AG04450 (cell line): Measurements from ENCODE around the gene TNIK. TPM values are rescaled to one million over a fixed set of nuclear protein-coding genes. Genes with fewer than 3 reads are reported as not detected.

ENCODE experiments used
- CTCF ChIA-PET: fragments of 300-600, 350-600 bp; formaldehyde crosslinking; extraction: SDS; loops from one replicate; lab custom pipeline; 2022; ENCODE audit warnings: antibody characterized with exemption, inconsistent platforms; lab: Charles Lee
- POLR2A ChIA-PET: fragments of 350-600 bp; formaldehyde crosslinking; extraction: SDS; loops from one replicate; lab custom pipeline; 2021; ENCODE audit warnings: antibody characterized with exemption, inconsistent platforms; lab: Yijun Ruan, JAX
- DNase-seq: peaks from one replicate; pipeline ENCODE4 v3.0.0-alpha.2; 2011; ENCODE audit warnings: low read depth, low spot score
- H3K27ac ChIP-seq: one replicate; pipeline ENCODE4 v1.5.1; 2012; ENCODE audit warnings: low read depth, low read length, control low read depth
- H3K27me3 ChIP-seq: one replicate; pipeline ENCODE4 v1.6.0; 2012; ENCODE audit warnings: low read length; ENCODE audit not compliant: control insufficient read depth, insufficient read depth
- H3K4me3 ChIP-seq: 2 replicates; pipeline ENCODE4 v1.5.1; 2011; ENCODE audit warnings: mild to moderate bottlenecking, low read depth, low read length, control low read depth
- H3K9me3 ChIP-seq: 2 replicates; pipeline ENCODE4 v1.5.1; 2012; ENCODE audit warnings: low read length; ENCODE audit not compliant: control insufficient read depth, insufficient read depth
- polyA plus RNA-seq: library from polyadenylated mRNA; depleted of rRNA; stranded (reverse); fragments of >200 nt; gene quantifications from 2 replicates; pipeline ENCODE4 v1.2.3, GENCODE V29; 2011
- TF ChIP-seq, protein P1 (sequence below): IDR thresholded peaks from 2 replicates; pipeline ENCODE4 v1.5.1; 2011; ENCODE audit warnings: low read depth, low read length, control low read depth, inconsistent platforms

Gene TNIK
- polyA plus RNA-seq, 1 experiment, result 9.0 TPM

DNA sequence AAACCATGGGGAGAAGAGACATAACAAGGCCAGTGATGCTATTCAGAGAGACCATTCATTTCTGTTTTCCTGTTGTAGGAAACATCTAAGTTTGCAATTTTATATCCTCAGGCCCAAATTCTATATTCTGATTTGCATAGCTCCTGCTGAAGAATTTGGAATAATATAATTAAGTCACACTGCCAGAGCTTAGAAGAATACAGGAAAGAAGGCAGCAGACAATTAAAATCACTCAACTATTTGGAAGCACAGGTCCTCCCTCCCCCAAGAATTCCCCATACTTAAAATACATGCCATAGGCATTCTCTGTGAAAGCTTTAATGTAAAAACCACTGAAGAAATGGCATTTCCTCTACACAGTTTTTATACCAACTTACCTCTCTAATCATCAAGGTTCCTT lies 366.7 kb downstream of the TNIK start:
- no peak for DNase-seq
- TF ChIP-seq, protein P1, sequence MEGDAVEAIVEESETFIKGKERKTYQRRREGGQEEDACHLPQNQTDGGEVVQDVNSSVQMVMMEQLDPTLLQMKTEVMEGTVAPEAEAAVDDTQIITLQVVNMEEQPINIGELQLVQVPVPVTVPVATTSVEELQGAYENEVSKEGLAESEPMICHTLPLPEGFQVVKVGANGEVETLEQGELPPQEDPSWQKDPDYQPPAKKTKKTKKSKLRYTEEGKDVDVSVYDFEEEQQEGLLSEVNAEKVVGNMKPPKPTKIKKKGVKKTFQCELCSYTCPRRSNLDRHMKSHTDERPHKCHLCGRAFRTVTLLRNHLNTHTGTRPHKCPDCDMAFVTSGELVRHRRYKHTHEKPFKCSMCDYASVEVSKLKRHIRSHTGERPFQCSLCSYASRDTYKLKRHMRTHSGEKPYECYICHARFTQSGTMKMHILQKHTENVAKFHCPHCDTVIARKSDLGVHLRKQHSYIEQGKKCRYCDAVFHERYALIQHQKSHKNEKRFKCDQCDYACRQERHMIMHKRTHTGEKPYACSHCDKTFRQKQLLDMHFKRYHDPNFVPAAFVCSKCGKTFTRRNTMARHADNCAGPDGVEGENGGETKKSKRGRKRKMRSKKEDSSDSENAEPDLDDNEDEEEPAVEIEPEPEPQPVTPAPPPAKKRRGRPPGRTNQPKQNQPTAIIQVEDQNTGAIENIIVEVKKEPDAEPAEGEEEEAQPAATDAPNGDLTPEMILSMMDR, result no peak
- Histone ChIP-seq H3K9me3 (no peaks in the 10 kb centered on the region), H3K4me3 (no peak overlapping the region), H3K27me3 (no peaks in the 10 kb centered on the region), H3K27ac (no peak overlapping the region)
- POLR2A ChIA-PET, result no interaction called here
- CTCF ChIA-PET, result no interaction called here

DNA sequence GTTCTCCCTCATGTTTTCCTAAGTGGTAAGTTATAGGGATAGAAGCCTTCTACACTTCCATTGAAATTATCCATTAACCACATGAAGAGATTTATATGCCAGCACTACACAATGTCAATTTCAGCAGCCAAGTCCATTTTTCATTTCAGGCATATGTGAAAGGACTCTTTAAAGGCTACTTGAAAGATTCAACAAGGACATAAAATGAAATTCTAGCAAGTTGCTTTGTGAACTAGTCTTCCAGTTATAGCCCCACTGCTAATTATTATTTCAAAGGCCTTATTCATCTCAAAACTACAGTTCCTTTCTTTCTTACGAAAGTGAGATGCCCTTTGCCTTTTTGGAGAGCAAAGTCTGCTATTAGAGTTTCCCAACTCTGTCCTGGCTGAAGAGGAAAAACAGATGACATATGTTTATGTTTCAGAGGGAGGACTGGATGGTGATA lies 367.7 kb downstream of the TNIK start:
- no peak overlapping the region for H3K4me3 ChIP-seq
- H3K27ac ChIP-seq, result no peak overlapping the region
- no peak for DNase-seq
- ChIA-PET POLR2A (no interaction called here), CTCF (no interaction called here)
- H3K27me3 ChIP-seq, result no peaks in the 10 kb centered on the region
- TF ChIP-seq, protein P1, result no peak
- H3K9me3 ChIP-seq, result no peaks in the 10 kb centered on the region

DNA sequence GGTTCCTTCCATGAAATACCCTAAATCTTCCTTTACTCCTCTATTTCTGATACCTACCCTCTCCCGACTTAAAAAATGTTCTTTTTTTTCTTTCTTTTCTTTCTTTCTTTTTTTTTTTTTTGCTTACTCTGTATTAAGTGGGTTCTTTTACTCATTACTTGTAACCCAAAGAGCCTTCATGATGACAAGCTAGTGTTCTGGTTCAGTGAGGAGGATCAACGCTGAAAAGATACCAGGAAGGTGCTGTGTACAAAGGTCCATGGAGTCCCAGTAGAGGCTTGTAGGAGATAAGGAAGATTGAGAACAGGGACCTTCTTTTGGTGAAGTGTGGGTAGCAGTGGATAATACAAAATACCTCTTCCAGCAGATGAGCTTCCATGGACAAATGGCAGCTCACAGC lies 369.9 kb downstream of the TNIK start:
- DNase-seq, result no peak
- Histone ChIP-seq H3K27me3 (no peaks in the 10 kb centered on the region), H3K4me3 (no peak overlapping the region), H3K9me3 (no peaks in the 10 kb centered on the region), H3K27ac (no peak overlapping the region)
- ChIA-PET CTCF (interaction anchor here (0.7 to 1.2 kb wide), 4 partner anchors 9 to 476 kb away, joined by 3 to 4 read pairs (median 3); no protein-coding TSS in a partner anchor), POLR2A (no interaction called here)
- TF ChIP-seq, protein P1, result no peak

DNA sequence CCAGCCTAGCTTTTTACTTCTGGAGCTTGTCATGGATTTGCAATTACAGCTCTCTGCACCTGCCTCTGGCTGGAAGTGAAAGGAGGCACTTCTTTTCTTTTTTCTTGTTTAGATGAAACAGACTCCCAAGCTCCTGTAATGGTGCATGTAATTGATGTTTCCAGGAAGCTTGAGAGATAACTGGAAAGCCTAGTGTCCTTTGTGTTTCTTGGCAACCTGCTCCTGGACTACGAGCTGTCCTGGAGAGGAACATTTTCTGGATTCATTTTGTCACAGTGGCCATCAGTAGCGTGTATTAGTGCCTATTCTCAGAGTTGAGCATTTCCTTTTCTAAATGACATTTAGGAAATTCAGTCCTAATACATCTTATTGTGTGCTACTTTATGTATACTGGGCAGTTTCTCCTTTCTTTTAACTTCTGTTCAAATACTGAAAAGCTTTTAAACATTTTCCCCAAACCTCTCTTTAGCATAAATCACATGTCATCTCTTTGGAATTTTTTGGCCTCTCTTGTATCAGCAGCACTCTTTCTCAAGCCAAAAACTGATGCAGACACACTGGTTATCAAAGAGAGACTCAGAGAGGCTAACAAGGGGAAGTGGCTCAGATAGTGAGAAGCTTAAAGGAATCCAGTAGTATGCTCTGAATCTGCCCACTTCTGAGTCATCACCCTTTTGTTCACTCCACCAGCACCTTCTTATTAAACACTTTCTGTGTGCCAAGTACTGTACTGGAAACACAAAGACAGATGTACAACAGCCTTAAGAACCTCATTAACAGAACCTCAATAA lies 371.0 kb downstream of the TNIK start:
- ChIA-PET CTCF (interaction anchor here (0.6 to 1.1 kb wide), 2 partner anchors 40 to 478 kb away, joined by 4 to 6 read pairs; no protein-coding TSS in a partner anchor), POLR2A (no interaction called here)
- DNase-seq, result peak; percentile 77
- no peak overlapping the region for H3K27ac ChIP-seq
- no peaks in the 10 kb centered on the region for H3K27me3 ChIP-seq
- H3K4me3 ChIP-seq, result no peak overlapping the region
- TF ChIP-seq, protein P1, result no peak
- H3K9me3 ChIP-seq, result no peaks in the 10 kb centered on the region

DNA sequence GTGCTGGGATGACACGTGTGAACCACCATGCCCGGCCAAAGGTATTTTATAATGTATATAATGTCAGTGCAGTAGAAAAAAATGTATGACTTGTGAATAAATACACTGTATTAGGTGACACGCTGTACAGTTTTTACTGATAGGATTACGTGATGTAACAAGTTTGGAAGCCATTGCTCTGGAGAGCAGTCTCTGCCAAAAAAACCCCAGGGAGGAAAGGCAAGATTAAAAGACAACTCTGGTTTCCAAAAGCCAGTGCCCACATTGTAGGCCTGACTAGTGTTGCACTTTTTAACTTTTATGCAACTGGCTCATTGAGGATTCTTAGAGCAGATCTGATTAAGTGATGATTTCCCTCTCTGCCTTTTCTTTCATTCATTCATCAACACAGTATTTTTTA lies 371.7 kb downstream of the TNIK start:
- POLR2A ChIA-PET, result no interaction called here
- TF ChIP-seq, protein P1, result no peak
- H3K27ac ChIP-seq, result no peak overlapping the region
- H3K4me3 ChIP-seq, result no peak overlapping the region
- DNase-seq, result no peak
- CTCF ChIA-PET, result interaction anchor here (1.1 kb wide), 1 partner anchor 39 kb away, joined by 4 read pairs; no protein-coding TSS in a partner anchor
- H3K9me3 ChIP-seq, result no peaks in the 10 kb centered on the region
- H3K27me3 ChIP-seq, result no peaks in the 10 kb centered on the region
